ENCODE data around the gene UBLCP1.

DNA sequence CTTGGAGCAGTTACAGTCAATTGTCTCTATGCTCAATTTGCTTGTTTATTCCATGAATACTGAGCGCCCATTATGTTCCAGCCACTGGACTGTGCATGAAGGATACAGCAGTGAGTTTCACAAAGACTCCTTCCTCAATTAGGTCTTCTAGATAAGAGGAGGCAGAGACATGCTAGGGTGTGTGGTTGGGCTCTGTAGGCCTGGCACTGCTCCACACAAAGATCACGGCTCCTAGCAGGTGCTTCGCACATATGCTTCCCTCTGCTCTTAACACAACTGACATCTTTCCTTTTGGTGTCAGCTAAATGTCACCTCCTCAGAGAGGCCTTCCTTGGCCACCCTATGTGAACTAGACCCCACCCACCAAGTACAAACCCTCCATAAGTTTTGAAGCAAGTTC is 56.3 kb downstream of the UBLCP1 start:
- TF ChIP-seq, protein P1, sequence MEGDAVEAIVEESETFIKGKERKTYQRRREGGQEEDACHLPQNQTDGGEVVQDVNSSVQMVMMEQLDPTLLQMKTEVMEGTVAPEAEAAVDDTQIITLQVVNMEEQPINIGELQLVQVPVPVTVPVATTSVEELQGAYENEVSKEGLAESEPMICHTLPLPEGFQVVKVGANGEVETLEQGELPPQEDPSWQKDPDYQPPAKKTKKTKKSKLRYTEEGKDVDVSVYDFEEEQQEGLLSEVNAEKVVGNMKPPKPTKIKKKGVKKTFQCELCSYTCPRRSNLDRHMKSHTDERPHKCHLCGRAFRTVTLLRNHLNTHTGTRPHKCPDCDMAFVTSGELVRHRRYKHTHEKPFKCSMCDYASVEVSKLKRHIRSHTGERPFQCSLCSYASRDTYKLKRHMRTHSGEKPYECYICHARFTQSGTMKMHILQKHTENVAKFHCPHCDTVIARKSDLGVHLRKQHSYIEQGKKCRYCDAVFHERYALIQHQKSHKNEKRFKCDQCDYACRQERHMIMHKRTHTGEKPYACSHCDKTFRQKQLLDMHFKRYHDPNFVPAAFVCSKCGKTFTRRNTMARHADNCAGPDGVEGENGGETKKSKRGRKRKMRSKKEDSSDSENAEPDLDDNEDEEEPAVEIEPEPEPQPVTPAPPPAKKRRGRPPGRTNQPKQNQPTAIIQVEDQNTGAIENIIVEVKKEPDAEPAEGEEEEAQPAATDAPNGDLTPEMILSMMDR (IDR thresholded peaks at IDR 0.05; ENCODE audit: low read depth, low read length, poor library complexity, severe bottlenecking) = no peak
- no peak for TF ChIP-seq EZH2phosphoT487 (IDR thresholded peaks at IDR 0.05; ENCODE audit: borderline replicate concordance, low read length)

Data from DOHH2 (cell line).